ENCODE measurements around the gene KMO. TPM values are rescaled to one million over a fixed set of nuclear protein-coding genes. Genes with fewer than 3 reads are reported as not detected.

KMO gene
- total and polyA plus RNA-seq, 2 donors (not counting 3 experiments of a cell fraction or from before 2014, with no cell fraction given): not detected

DNA sequence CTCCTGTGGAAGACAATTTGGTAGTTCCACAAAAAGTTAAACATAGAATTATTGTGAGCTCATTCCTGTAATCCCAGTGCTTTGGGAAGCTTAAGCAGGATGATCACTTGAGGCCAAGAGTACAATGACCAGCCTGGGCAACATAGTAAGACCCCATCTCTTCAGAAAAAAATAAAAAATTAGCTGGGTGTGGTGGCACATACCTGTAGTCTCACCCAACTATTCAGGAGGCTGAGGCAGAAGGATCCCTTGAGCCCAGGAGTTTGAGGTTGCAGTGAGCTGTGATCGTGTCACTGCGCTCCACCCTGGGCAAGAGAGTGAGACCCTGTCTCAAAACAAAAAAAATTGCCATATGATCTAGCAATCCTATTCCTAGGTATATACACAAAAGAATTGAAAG lies 112.1 kb downstream of the KMO start:
- peaks cover 12% of the 10 kb centered on the region for H3K4me1 ChIP-seq (ENCODE audit: control insufficient read depth, extremely low read depth, insufficient read depth, low read length)
- ChIA-PET CTCF (no interaction called here), POLR2A (no interaction called here)
- BruUV-seq (replicated peaks): no TSS peak
- intact Hi-C loops (cut with micrococcal nuclease): no loop called here
- H4K20me1 ChIP-seq (replicated peaks; ENCODE audit: control insufficient read depth, extremely low read depth, insufficient read depth, low read length): no peaks in the 10 kb centered on the region
- H3K4me2 ChIP-seq (ENCODE audit: insufficient read depth, low read length): no peak overlapping the region
- TF ChIP-seq, protein P1, sequence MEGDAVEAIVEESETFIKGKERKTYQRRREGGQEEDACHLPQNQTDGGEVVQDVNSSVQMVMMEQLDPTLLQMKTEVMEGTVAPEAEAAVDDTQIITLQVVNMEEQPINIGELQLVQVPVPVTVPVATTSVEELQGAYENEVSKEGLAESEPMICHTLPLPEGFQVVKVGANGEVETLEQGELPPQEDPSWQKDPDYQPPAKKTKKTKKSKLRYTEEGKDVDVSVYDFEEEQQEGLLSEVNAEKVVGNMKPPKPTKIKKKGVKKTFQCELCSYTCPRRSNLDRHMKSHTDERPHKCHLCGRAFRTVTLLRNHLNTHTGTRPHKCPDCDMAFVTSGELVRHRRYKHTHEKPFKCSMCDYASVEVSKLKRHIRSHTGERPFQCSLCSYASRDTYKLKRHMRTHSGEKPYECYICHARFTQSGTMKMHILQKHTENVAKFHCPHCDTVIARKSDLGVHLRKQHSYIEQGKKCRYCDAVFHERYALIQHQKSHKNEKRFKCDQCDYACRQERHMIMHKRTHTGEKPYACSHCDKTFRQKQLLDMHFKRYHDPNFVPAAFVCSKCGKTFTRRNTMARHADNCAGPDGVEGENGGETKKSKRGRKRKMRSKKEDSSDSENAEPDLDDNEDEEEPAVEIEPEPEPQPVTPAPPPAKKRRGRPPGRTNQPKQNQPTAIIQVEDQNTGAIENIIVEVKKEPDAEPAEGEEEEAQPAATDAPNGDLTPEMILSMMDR (IDR thresholded peaks at IDR 0.05; ENCODE audit: extremely low read depth in 1 of 2, insufficient read depth in 1 of 2, low read depth in 1 of 2, low read length in 2 of 2): no peak
- no peak for TF ChIP-seq JUN (IDR thresholded peaks at IDR 0.05; ENCODE audit: borderline replicate concordance, insufficient read depth, insufficient read length, low read depth)
- TF ChIP-seq FOS (IDR thresholded peaks at IDR 0.05; ENCODE audit: borderline replicate concordance, insufficient read depth, low read length): no peak
- no peak for TF ChIP-seq MYC (IDR thresholded peaks at IDR 0.05; ENCODE audit: low read depth, low read length)
- TF ChIP-seq, protein P2, sequence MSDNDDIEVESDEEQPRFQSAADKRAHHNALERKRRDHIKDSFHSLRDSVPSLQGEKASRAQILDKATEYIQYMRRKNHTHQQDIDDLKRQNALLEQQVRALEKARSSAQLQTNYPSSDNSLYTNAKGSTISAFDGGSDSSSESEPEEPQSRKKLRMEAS (IDR thresholded peaks at IDR 0.05; ENCODE audit: insufficient read depth, insufficient read length): no peak
- TF ChIP-seq POLR2AphosphoS5 (IDR thresholded peaks at IDR 0.05; ENCODE audit: insufficient read depth, low read depth, low read length): no peak
- no peak for TF ChIP-seq POLR2A (IDR thresholded peaks at IDR 0.05; ENCODE audit: low read depth, low read length)
- TF ChIP-seq EZH2 (IDR thresholded peaks at IDR 0.05; ENCODE audit: borderline replicate concordance, low read depth, low read length, severe bottlenecking): no peak
- TF ChIP-seq GATA2 (IDR thresholded peaks at IDR 0.05; ENCODE audit: insufficient read depth, insufficient read length, low read depth, low read length): no peak
- FAIRE-seq (no peak), DNase-seq (ENCODE audit: low read depth, low spot score) (no peak)
- H3K9ac ChIP-seq (replicated peaks; ENCODE audit: extremely low read depth, insufficient read depth, low read length): no peak overlapping the region
- H3K9me1 ChIP-seq (replicated peaks; ENCODE audit: control insufficient read depth, extremely low read depth, insufficient read depth, low read length): no peaks in the 10 kb centered on the region
- no peak overlapping the region for H2AFZ ChIP-seq (ENCODE audit: low read depth, low read length)
- no peaks in the 10 kb centered on the region for H3K27me3 ChIP-seq (ENCODE audit: control insufficient read depth in 2 of 2, insufficient read depth in 2 of 2, low read length in 2 of 2)
- dilution Hi-C loops (cut with MboI; ENCODE audit: extremely low pct_ligation_motif_present, low sequenced_read_pairs): no loop called here
- H3K79me2 ChIP-seq (ENCODE audit: control insufficient read depth, insufficient read depth, low read length): peaks cover 4% of the 10 kb centered on the region
- H3K27ac ChIP-seq (ENCODE audit: insufficient read depth, low read depth, low read length): no peak overlapping the region
- H3K4me3 ChIP-seq (replicated peaks in 1 of 3; ENCODE audit: insufficient read depth in 1 of 3, low read depth in 1 of 3, low read length in 3 of 3): no peak overlapping the region
- no peaks in the 10 kb centered on the region for H3K9me3 ChIP-seq (replicated peaks; ENCODE audit: control insufficient read depth, insufficient read depth, low read length)
- no peaks in the 10 kb centered on the region for H3K36me3 ChIP-seq (ENCODE audit: control insufficient read depth in 2 of 2, extremely low read depth in 1 of 2, insufficient read depth in 2 of 2, low read length in 2 of 2)

Measured in endothelial cell of umbilical vein (primary cell).